ENCODE measurements around the gene CWC15.
"Not testable (repeated sequence)": the region's sequence is repeated elsewhere in the genome, so short reads cannot be mapped to it uniquely, and the experiment has no call there.

The CWC15 gene

GRCh38 chr11:94948070-94948617 lies 25.2 kb downstream of the CWC15 start:
- no peak for DNase-seq

- no peak for DNase-seq
Observed at GRCh38 chr11:94946812-94947211, 26.5 kb downstream of the CWC15 start.

DNA sequence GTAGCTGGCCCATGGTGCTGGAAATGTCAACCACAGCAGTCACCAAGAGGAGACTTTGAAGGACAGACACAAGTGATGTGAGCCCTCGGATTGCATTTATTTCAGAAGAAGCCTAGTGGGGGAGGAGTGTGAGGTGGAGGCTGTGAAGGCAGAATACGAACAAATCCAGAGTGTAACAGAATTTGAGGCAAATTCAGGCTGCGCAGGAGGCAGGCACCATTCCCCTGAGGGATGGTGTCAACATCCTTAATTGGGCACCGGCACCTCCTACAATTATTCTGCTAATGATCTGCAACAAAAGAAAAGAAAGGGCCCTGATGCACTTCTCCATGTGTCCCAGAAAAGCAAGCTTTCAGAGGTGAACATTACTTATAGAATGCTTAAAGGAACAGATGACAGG lies 32.2 kb downstream of the CWC15 start:
- peak; percentile 36 for DNase-seq

- DNase-seq, result no peak
Observed at GRCh38 chr11:94939346-94939745, 34.0 kb downstream of the CWC15 start.

DNA sequence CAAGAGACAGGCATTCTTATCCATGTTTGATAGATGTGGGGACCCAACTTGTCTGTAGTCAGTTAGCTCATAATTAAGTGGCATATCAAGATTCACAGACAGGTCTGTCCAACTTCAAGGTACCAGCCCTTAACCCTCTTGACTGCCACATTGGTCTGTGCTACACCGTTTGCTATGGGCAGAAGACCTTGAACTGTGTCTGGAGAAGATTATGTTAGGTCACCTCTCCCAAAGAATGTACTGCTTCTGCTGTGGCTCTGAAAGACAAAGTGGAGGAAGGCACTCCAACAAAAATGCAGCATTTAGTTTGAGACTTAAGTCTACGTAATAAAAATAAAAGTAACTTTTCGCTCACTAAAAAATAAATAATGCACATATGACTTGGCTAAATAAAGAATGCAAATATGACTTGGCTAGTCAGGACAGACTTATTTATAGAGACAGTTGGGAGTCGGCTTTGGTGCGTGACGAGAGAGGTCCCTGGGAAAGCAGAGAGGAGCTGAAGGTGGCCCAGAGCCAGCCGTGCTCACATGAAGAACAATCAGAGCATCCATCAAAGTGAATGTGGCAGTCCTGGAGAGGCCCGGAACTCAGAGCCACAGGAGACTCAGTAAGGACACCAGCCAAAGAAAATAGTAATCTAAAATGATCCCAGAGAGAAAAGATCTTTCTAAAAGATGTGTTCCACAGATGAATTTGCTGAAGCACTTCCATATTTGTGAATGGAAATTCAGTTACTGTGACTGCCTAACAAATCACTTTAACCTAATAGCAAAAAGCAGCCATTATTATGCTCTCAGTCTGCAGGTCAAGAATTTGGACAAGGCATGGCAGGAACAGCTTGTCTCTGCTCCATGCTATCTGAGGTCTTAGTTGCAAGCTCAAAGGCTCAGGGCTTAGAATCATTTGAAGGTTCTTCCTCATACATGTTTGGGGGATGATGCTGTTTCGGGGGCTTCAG lies 35.0 kb downstream of the CWC15 start:
- DNase-seq, result no peak

GRCh38 chr11:94934846-94935245 lies 38.5 kb downstream of the CWC15 start:
- no peak for DNase-seq

- DNase-seq, result peak; percentile 47
Observed at GRCh38 chr11:94934362-94934761, 39.0 kb downstream of the CWC15 start.

DNA sequence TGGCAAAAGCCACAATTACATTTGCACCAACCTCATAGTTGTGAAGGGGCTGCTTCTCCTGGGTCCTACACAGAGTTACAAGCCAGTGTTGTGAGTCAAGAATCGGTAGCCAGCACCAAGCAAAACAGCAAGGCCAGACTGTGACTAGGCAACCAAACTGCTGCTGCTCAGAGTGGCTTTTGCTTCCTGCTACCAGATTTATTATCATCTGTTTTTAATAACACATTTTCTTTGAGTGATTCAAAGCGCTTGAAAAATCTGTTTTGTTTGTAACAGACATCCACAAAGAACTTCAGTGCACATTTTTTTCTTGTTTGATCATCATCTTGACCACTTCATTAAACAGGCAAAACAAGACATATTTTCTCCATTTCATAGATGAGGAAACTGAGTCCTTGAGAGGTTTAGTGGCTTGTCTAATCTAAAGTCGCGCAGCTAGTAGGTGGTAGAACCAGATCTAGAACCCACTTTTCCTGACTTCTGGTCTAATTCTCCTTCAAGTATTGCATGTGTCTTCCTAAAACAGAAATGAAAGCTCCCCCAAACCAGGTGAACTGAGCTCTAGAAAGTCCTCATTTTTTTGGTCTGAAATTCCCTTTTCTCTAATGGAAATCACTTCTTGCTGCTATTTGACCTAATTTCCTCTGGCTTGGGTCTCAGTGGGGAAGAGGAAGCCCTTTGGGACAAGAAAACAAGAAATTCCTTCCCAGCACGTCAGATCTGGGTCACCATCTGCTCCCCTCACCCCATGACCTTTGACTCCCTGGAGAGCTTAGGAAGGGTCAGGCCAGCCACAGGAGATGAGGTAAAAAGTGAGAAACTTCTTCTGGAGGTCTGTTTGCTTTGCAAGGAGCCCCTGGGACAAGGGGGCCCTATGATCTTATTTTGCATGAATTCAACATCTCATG lies 39.9 kb downstream of the CWC15 start:
- peak; percentile 39 for DNase-seq

GRCh38 chr11:94932503-94932902 lies 40.9 kb downstream of the CWC15 start:
- DNase-seq, result no peak

DNA sequence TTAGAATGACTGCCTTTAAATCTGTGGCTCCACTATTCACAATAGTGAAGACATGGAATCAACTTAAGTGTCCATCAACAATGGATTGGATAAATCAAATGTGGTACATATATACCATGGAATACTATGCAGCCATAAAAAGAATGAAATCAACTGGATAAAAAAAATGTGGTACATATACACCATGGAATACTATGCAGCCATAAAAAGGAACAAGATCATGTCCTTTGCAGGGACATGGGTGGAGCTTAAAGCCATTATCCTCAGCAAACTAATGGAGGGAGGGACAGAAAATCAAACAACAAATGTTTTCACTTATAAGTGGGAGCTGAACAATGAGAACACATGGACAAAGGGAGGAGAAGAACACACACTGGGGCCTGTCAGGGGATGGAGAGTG lies 41.3 kb downstream of the CWC15 start:
- not testable (repeated sequence) for DNase-seq

DNA sequence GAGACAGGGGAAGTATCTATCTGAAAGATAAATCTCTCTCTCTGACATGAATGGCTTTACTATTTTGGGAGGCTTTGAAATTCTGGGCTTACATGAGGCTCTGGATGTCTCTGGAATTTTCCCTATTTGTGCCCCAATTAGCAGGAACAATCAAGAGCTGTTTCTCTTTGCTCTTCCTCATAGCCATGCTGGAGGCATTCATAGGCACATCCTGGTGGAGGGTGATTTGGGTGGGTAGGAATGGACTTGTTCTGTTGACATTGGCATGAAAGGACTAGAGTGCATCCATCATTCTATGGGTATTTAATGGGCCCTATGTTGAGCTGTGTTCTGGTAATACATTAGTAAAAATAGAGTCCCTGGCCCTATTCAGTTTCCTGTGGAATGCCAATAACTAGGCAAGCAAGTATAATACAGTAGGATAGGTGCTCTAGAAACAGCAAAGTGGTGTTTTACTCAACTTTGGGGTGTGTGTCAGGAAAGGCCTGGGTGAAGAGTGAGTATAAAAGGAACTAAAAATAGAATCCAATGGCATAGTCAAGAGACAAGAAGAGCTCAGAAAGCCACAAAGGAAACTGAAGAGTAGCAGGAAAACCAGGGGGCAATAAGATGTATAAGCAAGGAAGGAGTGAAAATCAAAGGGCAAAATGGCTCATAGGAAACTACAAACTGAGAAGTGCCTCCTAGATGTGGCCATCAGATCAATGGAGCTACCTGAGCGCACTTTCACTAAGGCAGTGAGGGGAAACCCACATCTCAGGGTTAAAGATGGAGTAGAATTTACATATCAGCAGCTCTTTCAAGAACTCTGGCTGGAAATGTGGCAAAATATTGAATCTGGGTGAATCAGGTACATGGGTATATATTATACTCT lies 45.0 kb downstream of the CWC15 start:
- DNase-seq, result no peak

- DNase-seq, result peak; percentile 33
Observed at GRCh38 chr11:94926698-94927237, 46.6 kb downstream of the CWC15 start.

- DNase-seq, result no peak
Observed at GRCh38 chr11:94926271-94926625, 47.1 kb downstream of the CWC15 start.

DNA sequence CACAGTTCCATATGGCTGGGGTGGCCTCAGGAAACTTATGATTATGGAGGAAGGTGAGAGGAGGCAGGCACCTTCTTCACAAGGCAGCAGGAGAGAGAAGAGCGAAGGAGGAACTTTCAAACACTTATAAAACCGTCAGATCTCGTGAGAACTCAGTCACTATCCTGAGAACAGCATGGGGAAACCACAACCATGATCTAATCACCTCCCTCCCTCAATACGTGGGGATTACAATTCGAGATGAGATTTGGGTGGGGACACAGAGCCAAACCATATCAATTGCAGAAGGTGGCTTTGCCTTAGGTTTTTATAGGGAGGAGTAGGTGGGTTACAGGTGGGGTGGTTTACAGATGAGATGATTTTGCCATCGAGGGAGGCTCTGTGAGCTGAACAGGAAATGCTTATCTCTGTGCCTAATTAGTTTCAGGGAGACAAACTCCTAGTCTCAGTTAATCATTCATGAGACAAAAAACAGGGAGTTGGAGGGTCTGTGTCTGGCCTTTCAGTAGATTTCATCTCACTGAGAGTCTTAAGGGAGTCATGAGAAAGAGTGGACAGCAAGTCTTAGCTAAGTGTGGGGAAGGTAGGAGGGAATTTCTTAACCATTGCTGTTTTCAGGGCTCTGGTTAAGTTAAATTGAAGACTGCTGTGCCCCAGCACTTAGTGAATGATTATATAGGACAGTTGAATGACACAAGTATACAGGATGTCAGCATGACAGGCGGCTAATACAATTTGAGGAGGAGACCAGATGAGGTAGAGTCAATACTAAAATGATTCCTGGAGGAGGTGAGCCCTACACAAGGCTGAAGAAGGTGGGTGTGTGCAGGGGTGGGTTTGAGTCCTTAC lies 47.7 kb downstream of the CWC15 start:
- DNase-seq, result peak; percentile 27

DNA sequence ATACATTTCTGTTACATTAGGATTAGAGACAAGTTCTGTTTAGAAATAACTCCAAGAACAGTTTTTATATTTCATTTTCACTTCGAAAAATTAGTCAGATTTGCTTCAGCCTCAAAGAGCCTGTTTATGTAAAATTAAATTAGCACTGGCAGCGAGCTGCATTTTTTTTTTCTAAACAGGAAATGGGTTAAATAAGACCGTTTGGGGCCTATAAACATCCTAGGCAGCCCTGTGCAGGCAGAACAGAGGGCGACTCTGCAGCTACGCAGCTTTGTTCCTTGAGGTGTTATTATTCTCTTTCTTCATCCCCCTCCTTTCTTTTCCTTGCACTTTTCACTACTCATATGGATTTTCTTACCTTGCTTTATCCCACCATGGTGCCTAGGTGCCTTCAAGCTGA lies 48.7 kb downstream of the CWC15 start:
- DNase-seq, result no peak

- peak; percentile 84 for DNase-seq
Observed at GRCh38 chr11:94924171-94924572, 49.2 kb downstream of the CWC15 start.

DNA sequence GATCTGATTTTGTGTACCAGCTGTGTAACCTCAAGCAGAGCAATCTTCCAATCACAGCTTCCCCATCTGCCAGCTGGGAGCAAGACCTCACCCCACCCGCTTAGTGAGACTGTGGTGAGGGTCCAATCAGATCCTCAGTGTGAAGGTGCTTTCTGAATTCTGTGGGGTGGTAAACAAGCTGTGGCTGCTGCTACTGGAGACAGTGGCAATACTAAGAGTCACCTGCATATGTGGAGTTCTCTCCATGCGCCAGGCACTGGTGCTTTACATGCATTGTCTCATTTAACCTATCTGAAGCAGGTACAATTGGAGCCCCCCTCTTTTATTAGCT lies 50.4 kb downstream of the CWC15 start:
- no peak for DNase-seq

- DNase-seq, result peak; percentile 60
Observed at GRCh38 chr11:94922321-94923003, 50.9 kb downstream of the CWC15 start.

DNA sequence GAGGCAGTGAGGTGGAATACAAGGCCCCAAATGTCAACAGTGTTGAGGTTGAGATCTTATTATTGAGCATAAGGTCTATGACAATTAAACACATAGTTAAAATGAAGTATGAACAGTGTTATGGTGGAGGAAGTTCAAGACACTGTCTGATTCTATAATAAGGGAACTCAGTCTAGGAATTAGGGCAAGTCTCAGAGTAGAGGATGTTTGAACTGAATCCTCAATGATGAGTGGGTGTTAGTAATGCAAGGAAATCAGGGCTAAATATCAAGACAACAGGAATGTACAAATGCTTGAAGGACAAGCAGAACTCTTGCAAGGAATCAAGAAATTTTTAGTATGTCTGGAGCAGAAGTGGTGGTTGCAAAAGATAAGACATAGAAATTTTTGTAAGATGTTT lies 53.0 kb downstream of the CWC15 start:
- no peak for DNase-seq

DNA sequence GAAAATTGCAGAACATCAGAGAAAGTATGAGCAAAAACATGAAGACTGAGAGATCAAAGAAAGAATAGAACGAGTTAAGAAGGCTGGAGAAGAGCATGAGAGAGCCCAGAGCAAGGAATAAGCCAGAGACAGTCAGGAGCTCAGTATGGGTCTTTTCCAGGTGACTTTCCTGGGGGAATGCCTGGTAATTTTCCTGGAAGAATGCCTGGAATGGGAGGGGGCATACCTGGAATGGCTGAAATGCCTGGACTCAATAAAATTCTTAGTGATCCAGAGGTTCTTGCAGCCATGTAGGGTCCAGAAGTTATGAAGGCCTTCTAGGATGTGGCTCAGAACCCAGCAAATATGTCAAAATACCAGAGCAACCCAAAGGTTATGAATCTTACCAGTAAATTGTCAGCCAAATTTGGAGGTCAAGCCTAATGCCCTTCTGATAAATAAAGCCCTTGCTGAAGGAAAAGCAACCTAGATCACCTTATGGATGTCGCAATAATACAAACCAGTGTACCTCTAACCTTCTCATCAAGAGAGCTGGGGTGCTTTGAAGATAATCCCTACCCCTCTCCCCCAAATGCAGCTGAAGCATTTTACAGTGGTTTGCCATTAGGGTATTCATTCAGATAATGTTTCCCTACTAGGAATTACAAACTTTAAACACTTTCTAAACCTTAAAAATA lies 59.5 kb downstream of the CWC15 start:
- not testable (repeated sequence) for DNase-seq
